HepG2 (cell line): ENCODE data around the gene PDZD8. TPM values are rescaled to one million over a fixed set of nuclear protein-coding genes. Genes with fewer than 3 reads are reported as not detected.

Source experiments
- FOXJ3 ChIP-seq: sonication (generic); formaldehyde crosslinking; IDR thresholded peaks from 2 replicates; pipeline ENCODE4 v1.4.0; 2020; ENCODE audit warnings: missing genetic modification reagents, mild to moderate bottlenecking, borderline replicate concordance
- GATAD2A ChIP-seq: IDR thresholded peaks from 2 replicates; pipeline ENCODE4 v1.6.1; 2016
- MED1 ChIP-seq: sonication (generic); formaldehyde crosslinking; IDR thresholded peaks from 2 replicates; pipeline ENCODE4 v1.4.0; 2020; ENCODE audit warnings: missing genetic modification reagents
- MIXL1 ChIP-seq: IDR thresholded peaks from 2 replicates; pipeline ENCODE4 v1.6.1; 2016
- RFX5 ChIP-seq: IDR thresholded peaks from 2 replicates; pipeline ENCODE4 v1.6.1; 2011; ENCODE audit warnings: low read depth, low read length, improper control_type of control experiment
- RXRB ChIP-seq: IDR thresholded peaks from 2 replicates; pipeline ENCODE4 v1.6.1; 2016; ENCODE audit warnings: borderline replicate concordance, missing genetic modification reagents, missing compliant biosample characterization
- SAFB2 ChIP-seq: sonication (generic); formaldehyde crosslinking; IDR thresholded peaks from 2 replicates; pipeline ENCODE4 v1.5.1; 2020; ENCODE audit warnings: missing genetic modification reagents, low read depth, mild to moderate bottlenecking, borderline replicate concordance
- TBL1XR1 ChIP-seq: fragments of 150-350 bp; IDR thresholded peaks from 2 replicates; pipeline ENCODE4 v1.6.1; 2014; ENCODE audit warnings: borderline replicate concordance, low read length; ENCODE audit not compliant: partially characterized antibody
- TCF7 ChIP-seq: sonication (generic); IDR thresholded peaks from 2 replicates; pipeline ENCODE4 v1.6.1; 2016; ENCODE audit warnings: antibody characterized with exemption, low read depth
- ZMYM4 ChIP-seq: sonication (generic); formaldehyde crosslinking; IDR thresholded peaks from 2 replicates; pipeline ENCODE4 v1.8.1; 2023; ENCODE audit warnings: mild to moderate bottlenecking, missing genetic modification reagents
- ZNF432 ChIP-seq: sonication (generic); formaldehyde crosslinking; IDR thresholded peaks from 2 replicates; pipeline ENCODE4 v1.5.0; 2020; ENCODE audit warnings: missing genetic modification reagents, mild to moderate bottlenecking, borderline replicate concordance
- polyA plus RNA-seq, 8 experiments: library from polyadenylated mRNA; depleted of rRNA in 3 of 8; stranded (reverse) in 7 of 8; unstranded in 1 of 8; fragments of >200 nt; fragmentation: Illumina TruSeq in 4 of 8; extraction: Trizol in 4 of 8; gene quantifications; 2 replicates each; pipeline versions ENCODE4 v1.2.1 to v1.2.3, GENCODE V29; 2011 to 2016; ENCODE audit warnings: low read depth in 4 of 8, missing spikeins in 1 of 8, mixed read lengths in 1 of 8; ENCODE audit not compliant: insufficient read depth in 1 of 8
- total RNA-seq, 5 experiments: library from RNA; depleted of rRNA; stranded (reverse); fragments of >200 nt; fragmentation: Illumina TruSeq; extraction: Trizol; gene quantifications; 2 replicates each; pipeline ENCODE4 v1.2.3, GENCODE V29; 2016; ENCODE audit warnings: low read depth in 1 of 5
- TF ChIP-seq, protein P1 (sequence below): IDR thresholded peaks from 2 replicates; pipeline ENCODE4 v1.4.0; 2020; ENCODE audit warnings: mild to moderate bottlenecking, missing genetic modification reagents
- TF ChIP-seq, protein P2 (sequence below): sonication (generic); formaldehyde crosslinking; IDR thresholded peaks from 2 replicates; pipeline ENCODE4 v1.5.0; 2020; ENCODE audit warnings: missing genetic modification reagents, mild to moderate bottlenecking, borderline replicate concordance
- TF ChIP-seq, protein P3 (sequence below), 2 experiments: sonication (generic) in 1 of 2; formaldehyde crosslinking in 1 of 2; IDR thresholded peaks; 2 replicates each; pipeline versions ENCODE4 v1.4.0 to v1.6.1; 2018 to 2020; ENCODE audit warnings: missing genetic modification reagents in 2 of 2, borderline replicate concordance in 1 of 2, low read depth in 1 of 2, mild to moderate bottlenecking in 1 of 2, missing biosample characterization in 1 of 2
- TF ChIP-seq, protein P4 (sequence below), 2 experiments: sonication (generic) in 1 of 2; formaldehyde crosslinking in 1 of 2; IDR thresholded peaks; 2 replicates each; pipeline versions ENCODE4 v1.6.1 to v1.9.0; 2014 to 2022; ENCODE audit warnings: antibody characterized with exemption in 1 of 2, borderline replicate concordance in 1 of 2, inconsistent platforms in 1 of 2, low read depth in 1 of 2, missing genetic modification reagents in 1 of 2

PDZD8 gene
- total and polyA plus RNA-seq, 2 of the 13 experiments (the other 11 are each of a cell fraction or from before 2014, with no cell fraction given) = 11.2 to 32.0 TPM

DNA sequence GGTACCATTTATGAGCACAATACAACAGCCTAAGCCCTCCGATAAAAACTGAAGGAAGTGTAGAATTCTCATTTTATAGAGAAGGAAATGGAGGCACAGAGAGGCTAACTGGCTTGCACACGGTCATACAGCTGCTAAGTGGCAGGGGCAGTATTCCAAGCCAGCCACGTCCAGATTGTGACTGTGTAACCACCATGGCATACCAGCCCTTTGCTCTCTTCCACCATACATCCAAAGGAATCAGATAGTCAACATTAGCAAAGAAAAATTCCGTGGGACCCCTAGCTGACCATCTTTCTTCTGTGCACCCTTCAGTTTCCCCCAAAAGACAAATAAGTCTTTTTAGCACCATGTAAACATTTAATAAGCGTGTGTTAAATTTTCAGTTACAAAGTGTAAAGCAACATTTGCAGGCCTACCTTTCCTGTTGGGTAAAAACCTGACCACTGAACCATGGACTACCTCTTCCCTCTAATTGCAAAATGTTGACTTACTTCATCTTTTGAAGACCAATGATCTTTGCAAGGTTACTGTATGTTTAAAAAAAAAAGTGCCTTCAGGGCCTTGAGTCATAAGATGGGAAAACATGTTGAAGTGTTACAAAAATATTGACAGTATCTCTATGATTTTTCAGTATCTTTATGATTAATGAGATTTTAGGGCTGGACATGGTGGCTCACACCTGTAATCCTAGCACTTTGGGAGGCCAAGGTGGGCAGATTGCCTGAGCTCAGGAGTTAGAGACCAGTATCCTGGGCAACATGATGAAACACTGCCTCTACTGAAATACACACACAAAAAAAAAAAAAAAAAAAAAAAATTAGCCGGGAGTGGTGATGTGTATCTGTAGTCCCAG is 24.3 kb upstream of the PDZD8 start (continued):
- TF ChIP-seq, protein P1, sequence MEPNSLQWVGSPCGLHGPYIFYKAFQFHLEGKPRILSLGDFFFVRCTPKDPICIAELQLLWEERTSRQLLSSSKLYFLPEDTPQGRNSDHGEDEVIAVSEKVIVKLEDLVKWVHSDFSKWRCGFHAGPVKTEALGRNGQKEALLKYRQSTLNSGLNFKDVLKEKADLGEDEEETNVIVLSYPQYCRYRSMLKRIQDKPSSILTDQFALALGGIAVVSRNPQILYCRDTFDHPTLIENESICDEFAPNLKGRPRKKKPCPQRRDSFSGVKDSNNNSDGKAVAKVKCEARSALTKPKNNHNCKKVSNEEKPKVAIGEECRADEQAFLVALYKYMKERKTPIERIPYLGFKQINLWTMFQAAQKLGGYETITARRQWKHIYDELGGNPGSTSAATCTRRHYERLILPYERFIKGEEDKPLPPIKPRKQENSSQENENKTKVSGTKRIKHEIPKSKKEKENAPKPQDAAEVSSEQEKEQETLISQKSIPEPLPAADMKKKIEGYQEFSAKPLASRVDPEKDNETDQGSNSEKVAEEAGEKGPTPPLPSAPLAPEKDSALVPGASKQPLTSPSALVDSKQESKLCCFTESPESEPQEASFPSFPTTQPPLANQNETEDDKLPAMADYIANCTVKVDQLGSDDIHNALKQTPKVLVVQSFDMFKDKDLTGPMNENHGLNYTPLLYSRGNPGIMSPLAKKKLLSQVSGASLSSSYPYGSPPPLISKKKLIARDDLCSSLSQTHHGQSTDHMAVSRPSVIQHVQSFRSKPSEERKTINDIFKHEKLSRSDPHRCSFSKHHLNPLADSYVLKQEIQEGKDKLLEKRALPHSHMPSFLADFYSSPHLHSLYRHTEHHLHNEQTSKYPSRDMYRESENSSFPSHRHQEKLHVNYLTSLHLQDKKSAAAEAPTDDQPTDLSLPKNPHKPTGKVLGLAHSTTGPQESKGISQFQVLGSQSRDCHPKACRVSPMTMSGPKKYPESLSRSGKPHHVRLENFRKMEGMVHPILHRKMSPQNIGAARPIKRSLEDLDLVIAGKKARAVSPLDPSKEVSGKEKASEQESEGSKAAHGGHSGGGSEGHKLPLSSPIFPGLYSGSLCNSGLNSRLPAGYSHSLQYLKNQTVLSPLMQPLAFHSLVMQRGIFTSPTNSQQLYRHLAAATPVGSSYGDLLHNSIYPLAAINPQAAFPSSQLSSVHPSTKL (CRISPR knock-in tag) = peak; percentile 59; the same call in 1 of the 2 replicates
- TF ChIP-seq MED1 (CRISPR knock-in tag) = peak; percentile 19; the same call in 1 of the 2 replicates
- TF ChIP-seq, protein P2, sequence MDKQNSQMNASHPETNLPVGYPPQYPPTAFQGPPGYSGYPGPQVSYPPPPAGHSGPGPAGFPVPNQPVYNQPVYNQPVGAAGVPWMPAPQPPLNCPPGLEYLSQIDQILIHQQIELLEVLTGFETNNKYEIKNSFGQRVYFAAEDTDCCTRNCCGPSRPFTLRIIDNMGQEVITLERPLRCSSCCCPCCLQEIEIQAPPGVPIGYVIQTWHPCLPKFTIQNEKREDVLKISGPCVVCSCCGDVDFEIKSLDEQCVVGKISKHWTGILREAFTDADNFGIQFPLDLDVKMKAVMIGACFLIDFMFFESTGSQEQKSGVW (CRISPR knock-in tag) = no peak
- TF ChIP-seq ZNF432 (CRISPR knock-in tag) = no peak
- TF ChIP-seq TBL1XR1 = no peak
- TF ChIP-seq ZMYM4 = 0 out of 2 replicates have a peak, but pooled peaks have one; percentile 25
- TF ChIP-seq, protein P3, sequence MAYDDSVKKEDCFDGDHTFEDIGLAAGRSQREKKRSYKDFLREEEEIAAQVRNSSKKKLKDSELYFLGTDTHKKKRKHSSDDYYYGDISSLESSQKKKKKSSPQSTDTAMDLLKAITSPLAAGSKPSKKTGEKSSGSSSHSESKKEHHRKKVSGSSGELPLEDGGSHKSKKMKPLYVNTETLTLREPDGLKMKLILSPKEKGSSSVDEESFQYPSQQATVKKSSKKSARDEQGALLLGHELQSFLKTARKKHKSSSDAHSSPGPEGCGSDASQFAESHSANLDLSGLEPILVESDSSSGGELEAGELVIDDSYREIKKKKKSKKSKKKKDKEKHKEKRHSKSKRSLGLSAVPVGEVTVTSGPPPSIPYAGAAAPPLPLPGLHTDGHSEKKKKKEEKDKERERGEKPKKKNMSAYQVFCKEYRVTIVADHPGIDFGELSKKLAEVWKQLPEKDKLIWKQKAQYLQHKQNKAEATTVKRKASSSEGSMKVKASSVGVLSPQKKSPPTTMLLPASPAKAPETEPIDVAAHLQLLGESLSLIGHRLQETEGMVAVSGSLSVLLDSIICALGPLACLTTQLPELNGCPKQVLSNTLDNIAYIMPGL (CRISPR knock-in tag; IDR thresholded peaks at IDR 0.05; ENCODE audit: borderline replicate concordance in 1 of 2, low read depth in 1 of 2) = no peak
- TF ChIP-seq FOXJ3 (CRISPR knock-in tag) = 0 out of 2 replicates have a peak, but pooled peaks have one; percentile 33
- peak; percentile 69 for TF ChIP-seq GATAD2A (CRISPR knock-in tag)
- peak; percentile 40 for TF ChIP-seq TCF7
- TF ChIP-seq RXRB (CRISPR knock-in tag) = 0 out of 2 replicates have a peak, but pooled peaks have one; percentile 8
- TF ChIP-seq, protein P4, sequence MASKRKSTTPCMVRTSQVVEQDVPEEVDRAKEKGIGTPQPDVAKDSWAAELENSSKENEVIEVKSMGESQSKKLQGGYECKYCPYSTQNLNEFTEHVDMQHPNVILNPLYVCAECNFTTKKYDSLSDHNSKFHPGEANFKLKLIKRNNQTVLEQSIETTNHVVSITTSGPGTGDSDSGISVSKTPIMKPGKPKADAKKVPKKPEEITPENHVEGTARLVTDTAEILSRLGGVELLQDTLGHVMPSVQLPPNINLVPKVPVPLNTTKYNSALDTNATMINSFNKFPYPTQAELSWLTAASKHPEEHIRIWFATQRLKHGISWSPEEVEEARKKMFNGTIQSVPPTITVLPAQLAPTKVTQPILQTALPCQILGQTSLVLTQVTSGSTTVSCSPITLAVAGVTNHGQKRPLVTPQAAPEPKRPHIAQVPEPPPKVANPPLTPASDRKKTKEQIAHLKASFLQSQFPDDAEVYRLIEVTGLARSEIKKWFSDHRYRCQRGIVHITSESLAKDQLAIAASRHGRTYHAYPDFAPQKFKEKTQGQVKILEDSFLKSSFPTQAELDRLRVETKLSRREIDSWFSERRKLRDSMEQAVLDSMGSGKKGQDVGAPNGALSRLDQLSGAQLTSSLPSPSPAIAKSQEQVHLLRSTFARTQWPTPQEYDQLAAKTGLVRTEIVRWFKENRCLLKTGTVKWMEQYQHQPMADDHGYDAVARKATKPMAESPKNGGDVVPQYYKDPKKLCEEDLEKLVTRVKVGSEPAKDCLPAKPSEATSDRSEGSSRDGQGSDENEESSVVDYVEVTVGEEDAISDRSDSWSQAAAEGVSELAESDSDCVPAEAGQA (IDR thresholded peaks at IDR 0.05; ENCODE audit: low read depth) = no peak
- TF ChIP-seq, protein P4 (CRISPR knock-in tag; IDR thresholded peaks at IDR 0.05; ENCODE audit: borderline replicate concordance) = no peak
- TF ChIP-seq MIXL1 (CRISPR knock-in tag) = peak; percentile 14; the same call in 1 of the 2 replicates
- TF ChIP-seq RFX5 = no peak
- no peak for TF ChIP-seq SAFB2
